SU-DHL-6 (cell line): ENCODE results near the gene EPC1.

ENCODE experiments used
- CTCF ChIP-seq: fragments of 200-600 bp; sonication (generic); IDR thresholded peaks from one replicate; pipeline ENCODE4 v1.5.1; 2017; ENCODE audit warnings: antibody characterized with exemption, mild to moderate bottlenecking, low read length, moderate library complexity; ENCODE audit not compliant: insufficient read depth, poor library complexity, severe bottlenecking
- EZH2phosphoT487 ChIP-seq: fragments of 200-600 bp; sonication (generic), shearing (Covaris generic); conservative IDR thresholded peaks from 2 replicates; pipeline ENCODE4 v1.6.1; 2018; ENCODE audit warnings: mild to moderate bottlenecking, antibody characterized with exemption, low read length, moderate library complexity, mixed read lengths

GRCh38 chr10:32271617-32272016 lies 75.3 kb downstream of the EPC1 start:
- TF ChIP-seq CTCF (no peak), EZH2phosphoT487 (no peak)
